Osteoblast (primary cell): ENCODE measurements around the gene ANKLE2. TPM values are rescaled to one million over a fixed set of nuclear protein-coding genes. Genes with fewer than 3 reads are reported as not detected.
A peak's percentile ranks its signal among the peaks of the same experiment; 100 is the strongest.

Experiments
- DNase-seq: peaks from one replicate; pipeline ENCODE4 v3.0.0; 2011; ENCODE audit warnings: low spot score, mixed read lengths; ENCODE audit not compliant: insufficient read length; ENCODE audit errors: missing footprints
- H2AFZ ChIP-seq: 2 replicates; pipeline ENCODE4 v1.6.0; 2011; ENCODE audit warnings: mild to moderate bottlenecking, low read length
- H3K27ac ChIP-seq: 2 replicates; pipeline ENCODE4 v1.5.1; 2011; ENCODE audit warnings: mild to moderate bottlenecking, low read depth, low read length, moderate library complexity
- H3K27me3 ChIP-seq: 2 replicates; pipeline ENCODE4 v1.6.0; 2012; ENCODE audit warnings: mild to moderate bottlenecking, control low read depth, inconsistent platforms, low read length, moderate library complexity; ENCODE audit not compliant: insufficient read depth
- H3K36me3 ChIP-seq: 2 replicates; pipeline ENCODE4 v1.5.1; 2011; ENCODE audit warnings: mild to moderate bottlenecking, low read length, control low read depth, moderate library complexity; ENCODE audit not compliant: insufficient read depth
- H3K4me1 ChIP-seq: 2 replicates; pipeline ENCODE4 v1.5.1; 2011; ENCODE audit warnings: mild to moderate bottlenecking, low read length, control low read depth, moderate library complexity; ENCODE audit not compliant: insufficient read depth
- H3K4me2 ChIP-seq: 2 replicates; pipeline ENCODE4 v1.6.0; 2011; ENCODE audit warnings: mild to moderate bottlenecking, low read length; ENCODE audit not compliant: insufficient read depth
- H3K4me3 ChIP-seq: fragments of 200-600 bp; sonication (generic); 3 replicates; pipeline ENCODE4 v1.5.1; 2012; ENCODE audit warnings: mild to moderate bottlenecking, low read length, inconsistent platforms; ENCODE audit not compliant: insufficient read depth
- H3K79me2 ChIP-seq: 2 replicates; pipeline ENCODE4 v1.6.0; 2012; ENCODE audit warnings: mild to moderate bottlenecking, low read length, control low read depth, inconsistent platforms; ENCODE audit not compliant: insufficient read depth
- H3K9me3 ChIP-seq: 2 replicates; pipeline ENCODE4 v1.5.1; 2011; ENCODE audit warnings: low read depth, low read length, control low read depth
- H4K20me1 ChIP-seq: 2 replicates; pipeline ENCODE4 v1.6.0; 2012; ENCODE audit warnings: mild to moderate bottlenecking, low read length, control low read depth; ENCODE audit not compliant: insufficient read depth
- total RNA-seq: library from RNA; depleted of rRNA; stranded (reverse); fragments of >200 nt; gene quantifications from 2 replicates; pipeline ENCODE4 v1.2.3, GENCODE V29; 2012
- TF ChIP-seq, protein P1 (sequence below): IDR thresholded peaks from 2 replicates; pipeline ENCODE4 v1.5.1; 2011; ENCODE audit warnings: mild to moderate bottlenecking, low read depth, low read length, moderate library complexity; ENCODE audit errors: extremely low read depth

ANKLE2 gene
- total RNA-seq, 1 donor = 86.1 TPM

DNA sequence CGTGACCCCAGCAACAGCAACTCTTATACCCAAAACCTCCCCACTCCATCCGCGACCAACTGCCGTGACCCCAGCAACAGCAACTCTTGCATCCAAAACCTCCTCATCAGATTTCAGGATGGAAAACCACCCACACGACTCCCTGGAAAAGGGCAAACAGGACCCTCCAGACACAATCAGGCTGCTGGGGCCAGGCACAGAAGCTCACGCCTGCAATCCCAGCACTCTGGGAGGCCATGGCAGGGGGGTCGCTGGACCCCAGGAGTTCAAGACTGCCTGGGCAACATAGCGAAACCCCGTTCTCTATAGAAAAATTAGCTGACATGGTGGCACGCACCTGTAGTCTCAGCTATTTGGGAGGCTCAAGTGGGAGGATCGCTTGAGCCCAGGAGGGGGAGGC is 31.3 kb downstream of the ANKLE2 start:
- peaks cover 15% of the 10 kb centered on the region for H4K20me1 ChIP-seq
- no peak overlapping the region for H3K27ac ChIP-seq
- no peaks in the 10 kb centered on the region for H3K27me3 ChIP-seq
- no peak overlapping the region for H3K4me3 ChIP-seq
- peaks cover 91% of the 10 kb centered on the region for H3K36me3 ChIP-seq
- no peak overlapping the region for H3K4me2 ChIP-seq
- H3K9me3 ChIP-seq = no peaks in the 10 kb centered on the region
- TF ChIP-seq, protein P1, sequence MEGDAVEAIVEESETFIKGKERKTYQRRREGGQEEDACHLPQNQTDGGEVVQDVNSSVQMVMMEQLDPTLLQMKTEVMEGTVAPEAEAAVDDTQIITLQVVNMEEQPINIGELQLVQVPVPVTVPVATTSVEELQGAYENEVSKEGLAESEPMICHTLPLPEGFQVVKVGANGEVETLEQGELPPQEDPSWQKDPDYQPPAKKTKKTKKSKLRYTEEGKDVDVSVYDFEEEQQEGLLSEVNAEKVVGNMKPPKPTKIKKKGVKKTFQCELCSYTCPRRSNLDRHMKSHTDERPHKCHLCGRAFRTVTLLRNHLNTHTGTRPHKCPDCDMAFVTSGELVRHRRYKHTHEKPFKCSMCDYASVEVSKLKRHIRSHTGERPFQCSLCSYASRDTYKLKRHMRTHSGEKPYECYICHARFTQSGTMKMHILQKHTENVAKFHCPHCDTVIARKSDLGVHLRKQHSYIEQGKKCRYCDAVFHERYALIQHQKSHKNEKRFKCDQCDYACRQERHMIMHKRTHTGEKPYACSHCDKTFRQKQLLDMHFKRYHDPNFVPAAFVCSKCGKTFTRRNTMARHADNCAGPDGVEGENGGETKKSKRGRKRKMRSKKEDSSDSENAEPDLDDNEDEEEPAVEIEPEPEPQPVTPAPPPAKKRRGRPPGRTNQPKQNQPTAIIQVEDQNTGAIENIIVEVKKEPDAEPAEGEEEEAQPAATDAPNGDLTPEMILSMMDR = no peak
- peaks cover 27% of the 10 kb centered on the region for H3K79me2 ChIP-seq
- DNase-seq = no peak
- H2AFZ ChIP-seq = no peak overlapping the region
- no peaks in the 10 kb centered on the region for H3K4me1 ChIP-seq

DNA sequence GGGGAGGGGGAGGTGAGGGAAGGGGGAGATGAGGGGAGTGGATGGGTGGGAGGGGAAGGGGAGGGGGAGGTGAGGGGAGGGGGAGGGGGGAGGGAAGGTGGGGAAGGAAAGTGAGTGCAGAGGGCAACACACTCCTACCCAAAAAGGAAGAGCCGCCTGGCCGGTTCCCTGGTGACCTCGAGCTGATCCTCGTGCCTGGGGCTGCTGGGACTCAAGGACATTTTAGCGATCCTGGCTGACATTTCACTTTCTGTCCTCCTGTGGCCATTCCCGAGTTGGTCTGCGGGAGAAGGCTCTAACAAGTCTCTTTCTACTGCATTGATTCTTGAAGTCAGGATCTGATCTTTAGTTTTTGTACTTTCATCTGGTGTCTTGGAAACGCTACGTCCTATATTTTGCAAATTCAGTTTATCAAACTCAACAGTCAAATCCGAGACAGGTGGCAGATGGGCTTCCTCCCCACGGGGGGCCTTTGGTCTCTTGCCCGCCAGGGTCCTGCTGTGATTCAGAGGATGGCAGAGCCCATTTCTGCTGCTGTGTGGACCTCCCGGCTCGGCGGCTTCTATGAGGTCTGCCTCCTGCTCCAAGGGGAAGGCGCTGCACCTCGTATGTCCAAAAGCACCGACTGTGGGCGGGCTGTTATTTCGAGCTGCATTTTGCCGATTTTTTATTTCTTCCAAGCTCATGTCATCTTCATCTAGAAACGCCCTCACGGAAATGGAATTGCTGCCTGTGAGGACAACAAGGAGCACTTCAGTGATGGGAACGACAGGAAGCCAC is 31.9 kb downstream of the ANKLE2 start:
- no peak overlapping the region for H3K4me2 ChIP-seq
- H3K79me2 ChIP-seq = peaks cover 31% of the 10 kb centered on the region
- H3K27me3 ChIP-seq = no peaks in the 10 kb centered on the region
- DNase-seq = peak; percentile 89
- no peak overlapping the region for H3K4me3 ChIP-seq
- H4K20me1 ChIP-seq = peaks cover 17% of the 10 kb centered on the region
- H3K36me3 ChIP-seq = peaks cover 91% of the 10 kb centered on the region
- no peak overlapping the region for H2AFZ ChIP-seq
- no peak overlapping the region for H3K27ac ChIP-seq
- TF ChIP-seq, protein P1 = no peak
- H3K9me3 ChIP-seq = no peaks in the 10 kb centered on the region
- no peaks in the 10 kb centered on the region for H3K4me1 ChIP-seq

DNA sequence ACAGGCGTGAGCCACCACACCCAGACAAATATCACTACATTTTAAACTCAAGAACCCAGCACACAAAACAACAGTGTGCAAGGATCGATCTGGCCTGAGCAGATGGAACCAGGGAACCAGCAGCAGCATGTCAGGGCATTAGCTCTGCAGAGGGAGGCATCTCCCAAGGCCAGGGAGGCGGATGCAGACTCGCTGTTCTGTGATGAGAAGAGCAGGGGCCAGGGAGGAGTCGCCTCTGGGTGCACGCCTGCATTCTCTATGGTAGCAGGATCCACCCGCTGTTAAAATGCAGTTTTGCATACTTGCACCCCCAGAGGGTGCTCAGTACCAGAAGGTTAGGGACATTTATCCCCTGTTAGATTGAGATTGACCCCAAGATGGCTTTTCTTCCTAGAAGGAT is 33.1 kb downstream of the ANKLE2 start:
- H3K4me2 ChIP-seq = no peak overlapping the region
- H3K27ac ChIP-seq = no peak overlapping the region
- H3K4me1 ChIP-seq = peaks cover 6% of the 10 kb centered on the region
- no peak overlapping the region for H3K4me3 ChIP-seq
- H3K9me3 ChIP-seq = no peaks in the 10 kb centered on the region
- peaks cover 88% of the 10 kb centered on the region for H3K36me3 ChIP-seq
- H4K20me1 ChIP-seq = peaks cover 21% of the 10 kb centered on the region
- no peak overlapping the region for H2AFZ ChIP-seq
- TF ChIP-seq, protein P1 = no peak
- H3K79me2 ChIP-seq = peaks cover 39% of the 10 kb centered on the region
- peak; percentile 42 for DNase-seq
- no peaks in the 10 kb centered on the region for H3K27me3 ChIP-seq

DNA sequence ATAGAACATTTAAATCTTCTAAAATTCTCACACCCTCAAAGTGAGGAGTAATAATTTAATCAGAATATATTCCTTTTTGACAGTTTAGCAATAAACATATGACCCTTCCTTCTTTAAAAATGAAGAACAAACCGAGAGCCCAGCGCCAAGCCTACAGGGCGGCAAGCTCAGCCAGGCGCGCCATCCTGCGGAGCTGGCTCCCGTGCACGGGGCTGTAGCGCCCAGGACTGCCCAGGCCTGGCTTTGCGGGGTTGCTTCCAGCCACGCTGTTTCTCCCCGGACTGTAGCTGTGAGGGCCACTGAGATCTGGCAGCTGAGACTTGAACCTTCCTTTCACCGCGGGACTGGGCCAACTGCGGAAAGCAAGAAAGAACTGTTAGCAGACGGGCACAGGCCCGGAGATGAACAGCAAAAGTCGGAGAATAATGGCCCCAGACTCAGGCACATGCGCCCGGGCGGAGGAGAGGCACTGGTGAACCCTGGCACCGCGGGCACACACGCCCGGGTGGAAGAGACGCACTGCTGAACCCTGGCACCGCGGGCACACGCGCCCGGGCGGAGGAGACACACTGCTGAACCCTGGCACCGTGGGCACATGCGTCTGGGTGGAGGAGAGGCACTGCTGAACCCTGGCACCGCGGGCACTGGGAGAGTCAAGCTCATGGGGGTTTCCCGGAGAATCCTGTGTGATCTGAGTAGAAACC is 34.4 kb downstream of the ANKLE2 start:
- Histone ChIP-seq H3K27ac (no peak overlapping the region), H3K4me3 (no peak overlapping the region), H2AFZ (no peak overlapping the region), H4K20me1 (peaks cover 28% of the 10 kb centered on the region), H3K4me2 (no peak overlapping the region), H3K79me2 (peaks cover 48% of the 10 kb centered on the region), H3K27me3 (no peaks in the 10 kb centered on the region), H3K9me3 (no peaks in the 10 kb centered on the region), H3K4me1 (peaks cover 6% of the 10 kb centered on the region), H3K36me3 (peaks cover 88% of the 10 kb centered on the region)
- DNase-seq = peak; percentile 60
- TF ChIP-seq, protein P1 = no peak
